Astrocyte (in vitro differentiated cells and primary cell): ENCODE results near the gene TUT4. TPM values are rescaled to one million over a fixed set of nuclear protein-coding genes. Genes with fewer than 3 reads are reported as not detected.

Experiments
- DNase-seq: peaks from one replicate; pipeline ENCODE4 v3.0.0-alpha.2; 2010; ENCODE audit warnings: low read depth
- FAIRE-seq: peaks from 2 replicates; lab custom pipeline; 2011; peaks lifted over from hg19 to GRCh38; lab: Jason Lieb, UNC
- H2AFZ ChIP-seq: 2 replicates; pipeline ENCODE4 v1.6.0; 2012; ENCODE audit warnings: low read depth, low read length, inconsistent platforms
- H3K27ac ChIP-seq: 2 replicates; pipeline ENCODE4 v1.5.1; 2011; ENCODE audit warnings: low read depth, low read length, inconsistent platforms
- H3K27me3 ChIP-seq: 2 replicates; pipeline ENCODE4 v1.6.0; 2011; ENCODE audit warnings: low read length, inconsistent platforms; ENCODE audit not compliant: insufficient read depth
- H3K36me3 ChIP-seq: 2 replicates; pipeline ENCODE4 v1.5.1; 2011; ENCODE audit warnings: low read length, inconsistent platforms; ENCODE audit not compliant: insufficient read depth
- H3K4me1 ChIP-seq: 2 replicates; pipeline ENCODE4 v1.5.1; 2011; ENCODE audit warnings: low read length, inconsistent platforms; ENCODE audit not compliant: insufficient read depth
- H3K4me2 ChIP-seq: 2 replicates; pipeline ENCODE4 v1.6.0; 2012; ENCODE audit warnings: low read length, inconsistent platforms
- H3K4me3 ChIP-seq: 2 replicates; pipeline ENCODE4 v1.5.1; 2011; ENCODE audit warnings: low read depth, mild to moderate bottlenecking, low read length, inconsistent platforms; ENCODE audit not compliant: insufficient read depth
- H3K79me2 ChIP-seq: 2 replicates; pipeline ENCODE4 v1.6.0; 2012; ENCODE audit warnings: mild to moderate bottlenecking, low read length, inconsistent platforms; ENCODE audit not compliant: insufficient read depth
- H3K9ac ChIP-seq: 2 replicates; pipeline ENCODE4 v1.6.0; 2012; ENCODE audit warnings: mild to moderate bottlenecking, low read length, inconsistent platforms
- H3K9me3 ChIP-seq: 2 replicates; pipeline ENCODE4 v1.5.1; 2012; ENCODE audit warnings: low read depth, mild to moderate bottlenecking, low read length, inconsistent platforms; ENCODE audit not compliant: insufficient read depth
- H4K20me1 ChIP-seq: 2 replicates; pipeline ENCODE4 v1.6.0; 2012; ENCODE audit warnings: low read length, inconsistent platforms; ENCODE audit not compliant: insufficient read depth
- H3K27ac Mint-ChIP-seq: one replicate; pipeline ENCODE4 v1.8.0; 2021; ENCODE audit warnings: mild to moderate bottlenecking, mixed read lengths; ENCODE audit not compliant: unreplicated experiment
- H3K27me3 Mint-ChIP-seq: one replicate; pipeline ENCODE4 v1.8.0; 2021; ENCODE audit warnings: low read depth, mixed read lengths; ENCODE audit not compliant: unreplicated experiment
- H3K36me3 Mint-ChIP-seq: one replicate; pipeline ENCODE4 v1.8.0; 2021; ENCODE audit warnings: low read depth, mixed read lengths; ENCODE audit not compliant: unreplicated experiment
- H3K4me1 Mint-ChIP-seq: one replicate; pipeline ENCODE4 v1.8.0; 2021; ENCODE audit warnings: low read depth, mixed read lengths; ENCODE audit not compliant: unreplicated experiment
- H3K4me3 Mint-ChIP-seq: one replicate; pipeline ENCODE4 v1.8.0; 2021; ENCODE audit warnings: mild to moderate bottlenecking, moderate library complexity, mixed read lengths; ENCODE audit not compliant: unreplicated experiment
- H3K9me3 Mint-ChIP-seq: one replicate; pipeline ENCODE4 v1.8.0; 2021; ENCODE audit warnings: mild to moderate bottlenecking, mixed read lengths; ENCODE audit not compliant: unreplicated experiment
- CTCF ChIP-seq: IDR thresholded peaks from 2 replicates; pipeline ENCODE4 v1.5.1; 2011; ENCODE audit warnings: low read depth, mild to moderate bottlenecking, inconsistent platforms, low read length, moderate library complexity; ENCODE audit not compliant: insufficient read depth
- EZH2 ChIP-seq: IDR thresholded peaks from 2 replicates; pipeline ENCODE4 v1.6.1; 2012; ENCODE audit warnings: mild to moderate bottlenecking, low read length, inconsistent platforms; ENCODE audit not compliant: insufficient read depth
- total RNA-seq: library from RNA; stranded (reverse); gene quantifications from 2 replicates; pipeline ENCODE4 v1.2.1, GENCODE V29; 2021

TUT4 gene
- total RNA-seq, 1 donor from 2014 or later: 47.0 TPM

DNA sequence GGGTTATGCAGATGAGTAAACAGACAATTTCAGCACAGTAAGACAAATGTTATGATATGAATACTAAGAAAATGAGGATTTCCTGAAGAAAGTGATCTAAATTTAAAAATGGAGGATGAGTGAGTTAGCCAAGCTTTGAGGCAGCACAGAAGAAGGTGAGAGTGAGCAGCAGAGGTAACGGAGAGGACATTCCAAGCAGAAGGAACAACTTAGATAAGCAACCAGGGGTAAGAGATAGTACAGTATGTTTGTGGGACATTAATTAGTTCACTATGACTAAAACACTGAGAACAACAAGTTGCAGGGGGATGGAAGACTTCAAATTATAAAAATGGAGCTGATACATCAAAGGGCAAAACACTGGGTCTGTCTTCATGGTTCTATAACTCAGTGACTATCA lies 125.7 kb downstream of the TUT4 start:
- H3K9me3 Mint-ChIP-seq: no peaks in the 10 kb centered on the region
- H3K36me3 ChIP-seq: peaks cover 15% of the 10 kb centered on the region
- TF ChIP-seq CTCF: no peak
- no peak overlapping the region for H3K27ac Mint-ChIP-seq
- no peak overlapping the region for H3K27ac ChIP-seq
- no peaks in the 10 kb centered on the region for H3K9me3 ChIP-seq
- peaks cover 10% of the 10 kb centered on the region for H3K36me3 Mint-ChIP-seq
- H3K4me1 Mint-ChIP-seq: peaks cover 20% of the 10 kb centered on the region
- H3K4me2 ChIP-seq: no peak overlapping the region
- peaks cover 11% of the 10 kb centered on the region for H3K4me1 ChIP-seq
- no peak overlapping the region for H3K4me3 Mint-ChIP-seq
- H3K27me3 ChIP-seq: no peaks in the 10 kb centered on the region
- DNase-seq (no peak), FAIRE-seq (no peak)
- H3K79me2 ChIP-seq: peaks cover 2% of the 10 kb centered on the region
- no peak overlapping the region for H3K9ac ChIP-seq
- no peak overlapping the region for H2AFZ ChIP-seq
- peaks cover 3% of the 10 kb centered on the region for H4K20me1 ChIP-seq
- no peak overlapping the region for H3K4me3 ChIP-seq
- H3K27me3 Mint-ChIP-seq: no peaks in the 10 kb centered on the region

DNA sequence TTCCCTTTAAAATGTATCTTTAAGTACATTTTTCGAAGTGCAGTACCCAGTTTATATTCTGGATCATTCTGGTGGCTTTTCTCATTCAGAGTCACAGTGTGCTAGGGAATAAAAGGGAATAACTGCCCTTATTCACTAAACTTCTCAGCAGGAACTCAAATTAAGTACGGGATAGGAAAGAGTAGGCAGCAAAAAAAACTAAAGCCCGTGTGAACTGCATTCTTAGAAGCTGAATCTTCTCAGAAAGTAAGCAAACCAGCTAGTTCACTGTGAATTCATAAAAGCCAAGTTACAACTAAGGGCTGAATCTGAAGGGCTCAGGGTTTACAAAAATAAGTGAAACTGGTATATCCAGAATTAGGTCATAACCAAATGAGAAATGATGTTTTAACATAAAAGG lies 126.5 kb downstream of the TUT4 start:
- FAIRE-seq (no peak), DNase-seq (peak; percentile 54)
- H4K20me1 ChIP-seq: peaks cover 3% of the 10 kb centered on the region
- H3K4me3 ChIP-seq: no peak overlapping the region
- peaks cover 11% of the 10 kb centered on the region for H3K4me1 ChIP-seq
- peaks cover 5% of the 10 kb centered on the region for H3K79me2 ChIP-seq
- H3K27ac Mint-ChIP-seq: no peak overlapping the region
- H3K36me3 ChIP-seq: peaks cover 20% of the 10 kb centered on the region
- peaks cover 20% of the 10 kb centered on the region for H3K4me1 Mint-ChIP-seq
- no peak overlapping the region for H2AFZ ChIP-seq
- no peak overlapping the region for H3K4me3 Mint-ChIP-seq
- H3K27me3 ChIP-seq: no peaks in the 10 kb centered on the region
- peak overlapping the region; percentile 36 for H3K4me2 ChIP-seq
- no peaks in the 10 kb centered on the region for H3K9me3 Mint-ChIP-seq
- TF ChIP-seq EZH2: no peak
- no peak for TF ChIP-seq CTCF
- H3K27ac ChIP-seq: peak overlapping the region; percentile 23
- H3K27me3 Mint-ChIP-seq: no peaks in the 10 kb centered on the region
- H3K9me3 ChIP-seq: no peaks in the 10 kb centered on the region
- H3K9ac ChIP-seq: peak overlapping the region; percentile 2
- peaks cover 10% of the 10 kb centered on the region for H3K36me3 Mint-ChIP-seq

- TF ChIP-seq CTCF: no peak
- TF ChIP-seq EZH2: no peak
- Histone ChIP-seq H3K27ac (no peak overlapping the region), H3K36me3 (peaks cover 27% of the 10 kb centered on the region), H2AFZ (no peak overlapping the region), H3K9me3 (no peaks in the 10 kb centered on the region), H3K9ac (no peak overlapping the region), H3K79me2 (peaks cover 7% of the 10 kb centered on the region), H4K20me1 (peaks cover 3% of the 10 kb centered on the region), H3K4me1 (peaks cover 11% of the 10 kb centered on the region), H3K27me3 (no peaks in the 10 kb centered on the region), H3K4me3 (no peak overlapping the region), H3K4me2 (no peak overlapping the region)
- no peaks in the 10 kb centered on the region for H3K27me3 Mint-ChIP-seq
- H3K4me3 Mint-ChIP-seq: no peak overlapping the region
- peaks cover 5% of the 10 kb centered on the region for H3K36me3 Mint-ChIP-seq
- peaks cover 20% of the 10 kb centered on the region for H3K4me1 Mint-ChIP-seq
- H3K27ac Mint-ChIP-seq: no peak overlapping the region
- FAIRE-seq: no peak
- no peaks in the 10 kb centered on the region for H3K9me3 Mint-ChIP-seq
- no peak for DNase-seq
Observed at GRCh38 chr1:52424813-52425212, 128.1 kb downstream of the TUT4 start.
